HL-60 (cell line): ENCODE results near the gene KCNJ14.

Experiments
- DNase-seq, 2 experiments: peaks; one replicate each; pipeline ENCODE4 v3.0.0-alpha.2; 2010 to 2020; ENCODE audit warnings: low read depth in 1 of 2, low spot score in 1 of 2
- H3K27ac ChIP-seq: fragments of 250-450 bp; sonication (Bioruptor Pico); replicated peaks from 2 replicates; pipeline ENCODE4 v1.5.1; 2020; ENCODE audit warnings: mild to moderate bottlenecking, moderate library complexity
- H3K27me3 ChIP-seq: fragments of 250-450 bp; sonication (Bioruptor Pico); 2 replicates; pipeline ENCODE4 v1.5.1; 2021; ENCODE audit warnings: mild to moderate bottlenecking, moderate library complexity; ENCODE audit not compliant: insufficient read depth, poor library complexity, severe bottlenecking
- H3K4me3 ChIP-seq: replicated peaks from 2 replicates; pipeline ENCODE4 v1.5.1; 2011; ENCODE audit warnings: mild to moderate bottlenecking, control low read depth, low read length; ENCODE audit not compliant: insufficient read depth
- CTCF ChIP-seq: IDR thresholded peaks from one replicate; pipeline ENCODE4 v1.5.1; 2011; ENCODE audit warnings: low read length, control low read depth, inconsistent platforms; ENCODE audit not compliant: insufficient read depth
- GABPA ChIP-seq: IDR thresholded peaks from 2 replicates; pipeline ENCODE4 v1.6.1; 2012; ENCODE audit warnings: low read depth
- POLR2AphosphoS5 ChIP-seq: IDR thresholded peaks from 2 replicates; pipeline ENCODE4 v1.6.1; 2012; ENCODE audit warnings: low read depth
- REST ChIP-seq: IDR thresholded peaks from 2 replicates; pipeline ENCODE4 v1.6.1; 2012; ENCODE audit warnings: low read depth; ENCODE audit not compliant: insufficient replicate concordance
- SPI1 ChIP-seq: IDR thresholded peaks from 2 replicates; pipeline ENCODE4 v1.6.1; 2012; ENCODE audit warnings: low read depth, mild to moderate bottlenecking, borderline replicate concordance

KCNJ14 gene

GRCh38 chr19:48424694-48425219 lies 30.6 kb upstream of the KCNJ14 start:
- Histone ChIP-seq H3K27me3 (no peaks in the 10 kb centered on the region), H3K27ac (peak overlapping the region; percentile 72), H3K4me3 (no peak overlapping the region)
- peak; percentile 44 to 50 for DNase-seq
- TF ChIP-seq SPI1 (peak; percentile 69; the same call in 1 of the 2 replicates), REST (no peak)

- Histone ChIP-seq H3K4me3 (no peak overlapping the region), H3K27me3 (no peaks in the 10 kb centered on the region), H3K27ac (no peak overlapping the region)
- no peak for DNase-seq
- TF ChIP-seq REST (no peak), GABPA (no peak), POLR2AphosphoS5 (no peak), SPI1 (no peak), CTCF (no peak)
These were observed 26.7 kb upstream of the KCNJ14 start for GRCh38 chr19:48428670-48429069.

GRCh38 chr19:48433337-48433736 lies 22.0 kb upstream of the KCNJ14 start:
- TF ChIP-seq REST (no peak), CTCF (no peak), SPI1 (no peak), POLR2AphosphoS5 (no peak), GABPA (no peak)
- no peak overlapping the region for H3K4me3 ChIP-seq
- H3K27ac ChIP-seq = no peak overlapping the region
- no peaks in the 10 kb centered on the region for H3K27me3 ChIP-seq
- peak in 1 of 2 experiments; percentile 30 for DNase-seq
